ENCODE results near the gene AUNIP.

AUNIP gene

GRCh38 chr1:25899792-25900191 lies 40.5 kb upstream of the AUNIP start:
- no peaks in the 10 kb centered on the region for H3K27me3 ChIP-seq (ENCODE audit: insufficient read depth, low read depth, severe bottlenecking)
- peak overlapping the region; percentile 40; the same call in 1 of the 2 replicates for H3K27ac ChIP-seq
- H3K36me3 ChIP-seq: peaks cover 98% of the 10 kb centered on the region
- DNase-seq: no peak
- no peak overlapping the region for H3K4me3 ChIP-seq (ENCODE audit: low read depth, low read length)
- no peak for TF ChIP-seq CTCF (IDR thresholded peaks at IDR 0.05; ENCODE audit: low read depth, low read length)
- no peaks in the 10 kb centered on the region for H3K9me3 ChIP-seq (ENCODE audit: severe bottlenecking)

GRCh38 chr1:25898223-25899015 lies 39.2 kb upstream of the AUNIP start:
- Histone ChIP-seq H3K36me3 (peaks cover 98% of the 10 kb centered on the region), H3K27ac (peak overlapping the region; percentile 64), H3K9me3 (ENCODE audit: severe bottlenecking) (no peaks in the 10 kb centered on the region), H3K4me3 (ENCODE audit: low read depth, low read length) (no peak overlapping the region), H3K27me3 (ENCODE audit: insufficient read depth, low read depth, severe bottlenecking) (no peaks in the 10 kb centered on the region)
- DNase-seq: peak; percentile 20
- no peak for TF ChIP-seq CTCF (IDR thresholded peaks at IDR 0.05; ENCODE audit: low read depth, low read length)

GRCh38 chr1:25897754-25898153 lies 38.5 kb upstream of the AUNIP start:
- peak; percentile 38 for DNase-seq
- peak overlapping the region; percentile 64 for H3K27ac ChIP-seq
- peaks cover 97% of the 10 kb centered on the region for H3K36me3 ChIP-seq
- no peak overlapping the region for H3K4me3 ChIP-seq (ENCODE audit: low read depth, low read length)
- H3K9me3 ChIP-seq (ENCODE audit: severe bottlenecking): no peaks in the 10 kb centered on the region
- H3K27me3 ChIP-seq (ENCODE audit: insufficient read depth, low read depth, severe bottlenecking): no peaks in the 10 kb centered on the region
- no peak for TF ChIP-seq CTCF (IDR thresholded peaks at IDR 0.05; ENCODE audit: low read depth, low read length)

- no peak for TF ChIP-seq CTCF (IDR thresholded peaks at IDR 0.05; ENCODE audit: low read depth, low read length)
- DNase-seq: peak; percentile 46
- Histone ChIP-seq H3K27me3 (ENCODE audit: insufficient read depth, low read depth, severe bottlenecking) (no peaks in the 10 kb centered on the region), H3K36me3 (peaks cover 94% of the 10 kb centered on the region), H3K4me3 (ENCODE audit: low read depth, low read length) (no peak overlapping the region), H3K9me3 (ENCODE audit: severe bottlenecking) (no peaks in the 10 kb centered on the region), H3K27ac (peak overlapping the region; percentile 64)
Observed at GRCh38 chr1:25896266-25896665, 37.0 kb upstream of the AUNIP start.

- H3K27me3 ChIP-seq (ENCODE audit: insufficient read depth, low read depth, severe bottlenecking): no peaks in the 10 kb centered on the region
- no peak overlapping the region for H3K4me3 ChIP-seq (ENCODE audit: low read depth, low read length)
- DNase-seq: peak; percentile 90
- peaks cover 94% of the 10 kb centered on the region for H3K36me3 ChIP-seq
- peak; percentile 96 for TF ChIP-seq CTCF (IDR thresholded peaks at IDR 0.05; ENCODE audit: low read depth, low read length)
- no peaks in the 10 kb centered on the region for H3K9me3 ChIP-seq (ENCODE audit: severe bottlenecking)
- H3K27ac ChIP-seq: peak overlapping the region; percentile 64
Observed at GRCh38 chr1:25895365-25895990, 36.2 kb upstream of the AUNIP start.
